GM18909 (cell line): ENCODE measurements around the gene CHRNA10.

Source experiments
- ATAC-seq: cut with Tn5 transposase; IDR thresholded peaks from one replicate; pipeline ENCODE4 v1.9.1; 2021; ENCODE audit warnings: mild to moderate bottlenecking; ENCODE audit not compliant: unreplicated experiment, poor library complexity

The CHRNA10 gene, protein sequence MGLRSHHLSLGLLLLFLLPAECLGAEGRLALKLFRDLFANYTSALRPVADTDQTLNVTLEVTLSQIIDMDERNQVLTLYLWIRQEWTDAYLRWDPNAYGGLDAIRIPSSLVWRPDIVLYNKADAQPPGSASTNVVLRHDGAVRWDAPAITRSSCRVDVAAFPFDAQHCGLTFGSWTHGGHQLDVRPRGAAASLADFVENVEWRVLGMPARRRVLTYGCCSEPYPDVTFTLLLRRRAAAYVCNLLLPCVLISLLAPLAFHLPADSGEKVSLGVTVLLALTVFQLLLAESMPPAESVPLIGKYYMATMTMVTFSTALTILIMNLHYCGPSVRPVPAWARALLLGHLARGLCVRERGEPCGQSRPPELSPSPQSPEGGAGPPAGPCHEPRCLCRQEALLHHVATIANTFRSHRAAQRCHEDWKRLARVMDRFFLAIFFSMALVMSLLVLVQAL

DNA sequence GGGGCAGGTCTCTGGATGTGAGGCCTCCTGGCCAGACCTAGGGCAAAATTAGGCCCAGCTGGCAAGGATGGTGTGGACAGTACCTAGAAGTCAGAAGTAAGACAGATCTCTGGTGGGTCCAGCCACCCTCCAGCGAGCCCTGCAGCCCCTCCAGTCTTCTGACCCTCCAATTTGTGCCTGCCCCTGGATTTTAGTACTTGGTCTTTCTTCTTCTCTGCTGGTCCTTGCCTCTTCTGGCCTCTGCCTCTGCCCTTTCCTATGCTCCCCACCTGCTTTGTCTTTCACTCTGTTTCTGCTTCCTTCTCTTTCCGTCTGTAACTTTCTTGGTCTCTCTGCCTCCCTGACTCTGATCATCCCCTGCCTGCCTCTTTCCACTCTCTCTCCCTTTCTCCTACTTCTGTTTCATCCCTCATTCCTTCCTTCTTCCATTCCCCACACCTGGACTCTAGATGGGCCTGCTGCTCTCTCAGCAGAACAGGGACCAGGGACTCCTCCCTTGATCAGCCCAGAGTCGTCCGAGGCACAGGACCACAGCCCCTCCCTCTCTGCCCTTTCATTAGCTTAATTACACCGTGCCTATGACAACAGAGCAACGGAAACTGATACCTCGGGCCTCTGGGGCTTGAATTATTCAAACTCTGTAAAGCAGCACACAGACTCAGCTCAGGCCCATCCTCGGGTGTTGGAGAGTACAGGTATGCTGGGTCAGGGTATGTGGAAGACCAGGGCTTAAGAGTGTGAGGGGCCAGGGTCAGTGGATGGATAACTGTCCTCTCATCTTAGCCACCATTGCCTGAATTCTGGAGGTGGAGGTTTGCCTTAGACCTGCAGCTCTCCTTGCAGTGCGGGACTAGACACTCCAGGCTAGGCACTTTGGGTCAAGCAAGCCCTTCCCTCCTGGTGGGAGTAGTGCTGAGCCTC lies at the start of gene CHRNA10:
TSS of gene CHRNA10 (minus strand) at position 51 of the 921 bp plus-strand sequence. CDS start 72 bp downstream, outside the sequence.
- no peak for ATAC-seq

DNA sequence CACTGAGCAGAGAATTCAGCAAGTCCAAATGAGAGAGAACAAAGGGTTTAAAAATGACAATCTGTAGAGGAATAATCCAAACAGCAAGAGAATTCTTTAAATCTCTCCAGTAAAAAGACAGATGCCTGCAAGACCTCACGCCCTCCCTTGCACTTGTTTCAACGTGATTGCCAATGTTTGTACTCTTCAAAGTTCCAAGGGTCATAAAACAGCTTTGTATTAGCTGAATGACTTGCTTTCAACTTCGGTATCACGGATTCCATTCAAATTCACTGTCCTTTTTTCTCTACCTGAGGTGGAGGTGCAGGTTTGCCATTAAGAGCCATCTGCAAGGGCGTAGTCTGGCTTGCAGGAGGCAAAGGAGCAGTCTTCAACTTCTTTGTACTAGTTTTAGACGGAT lies 41.1 kb upstream of the CHRNA10 start:
- ATAC-seq: no peak

DNA sequence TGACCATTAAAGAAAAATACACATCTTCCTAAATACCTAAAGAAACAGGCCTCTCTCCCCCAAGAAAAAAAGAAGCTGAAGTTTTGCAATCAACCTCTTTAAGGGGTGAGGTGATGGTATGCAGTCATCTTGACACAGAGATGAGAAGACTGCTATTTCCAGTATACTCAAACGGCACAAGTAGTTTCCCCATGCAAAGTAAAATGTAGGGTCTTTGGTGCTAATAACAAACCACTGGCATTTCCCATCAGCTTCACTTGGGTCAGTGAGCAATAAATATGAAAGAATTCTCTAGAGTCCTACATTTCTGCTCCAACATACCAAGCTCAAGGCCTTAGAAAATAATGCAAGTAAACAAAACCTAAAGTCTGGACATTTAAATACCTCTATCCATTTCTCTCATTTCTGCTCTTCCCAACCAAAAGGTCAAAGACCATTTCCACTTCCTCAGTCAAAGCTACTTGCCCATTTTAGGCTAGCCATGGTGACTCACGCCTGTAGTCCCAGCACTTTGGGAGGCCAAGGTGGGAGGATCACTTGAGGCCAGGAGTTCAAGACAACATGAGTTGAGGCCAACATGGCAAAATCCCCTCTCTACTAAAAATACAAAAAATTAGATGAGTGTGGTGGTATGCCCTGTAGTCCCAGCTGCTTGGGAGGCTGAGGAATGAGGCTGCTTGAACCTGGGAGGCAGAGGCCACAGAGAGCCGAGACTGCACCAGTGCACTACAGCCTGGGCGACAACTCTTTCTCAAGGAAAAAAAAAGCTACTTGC lies 39.5 kb upstream of the CHRNA10 start:
- no peak for ATAC-seq

DNA sequence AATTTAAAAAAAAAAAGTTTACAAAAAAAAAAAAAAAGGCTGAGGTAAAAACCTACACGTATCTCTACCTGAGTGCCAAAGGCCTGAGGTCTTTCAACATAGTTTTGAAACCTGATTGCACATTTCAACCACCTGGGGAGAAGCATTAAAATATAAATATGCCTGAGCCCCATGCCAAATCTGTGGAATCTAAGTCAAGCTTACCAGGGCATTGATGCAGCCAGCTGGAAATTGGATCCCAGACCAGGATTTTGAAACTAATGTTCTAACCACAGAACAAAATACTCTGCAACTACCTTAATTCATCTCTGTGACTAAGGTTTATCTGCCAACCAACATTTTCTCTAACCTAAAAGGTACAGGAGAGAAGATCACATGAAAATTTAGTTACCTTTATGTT lies 38.8 kb upstream of the CHRNA10 start:
- no peak for ATAC-seq

DNA sequence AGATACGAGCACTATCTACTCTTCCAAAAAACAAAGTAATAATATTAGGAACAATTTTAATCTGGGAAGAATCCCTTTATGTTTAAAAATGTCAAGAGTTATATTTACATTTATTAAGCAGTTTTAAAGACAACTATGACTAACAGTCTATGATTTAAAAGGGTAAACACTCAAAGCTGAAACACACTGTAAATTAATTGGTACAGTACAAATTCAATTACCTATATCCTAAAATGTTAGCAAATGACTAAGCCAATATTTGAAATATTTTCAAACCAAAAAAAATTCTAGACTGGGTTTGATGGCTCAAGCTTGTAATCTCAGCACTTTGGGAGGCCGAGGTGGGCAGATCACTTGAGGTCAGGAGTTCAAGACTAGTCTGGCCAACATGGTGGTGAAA lies 36.0 kb upstream of the CHRNA10 start:
- ATAC-seq: no peak

DNA sequence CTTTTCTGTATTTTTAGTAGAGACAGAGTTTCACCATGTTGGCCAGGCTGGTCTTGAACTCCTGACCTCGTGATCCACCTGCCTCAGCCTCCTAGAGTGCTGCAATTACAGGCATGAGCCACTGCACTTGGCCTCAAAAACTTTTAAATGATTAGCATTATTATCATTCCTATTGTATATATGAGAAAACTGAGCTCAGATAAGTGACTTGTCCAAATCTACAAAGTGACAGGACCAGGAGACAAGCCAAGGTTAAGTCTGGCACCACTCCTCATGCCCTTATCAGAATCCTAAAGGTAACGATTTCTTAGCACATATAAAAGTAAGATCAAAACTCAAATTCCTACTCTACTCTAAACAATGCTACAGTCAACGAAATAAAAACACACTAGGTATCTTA lies 32.2 kb upstream of the CHRNA10 start:
- ATAC-seq: no peak

DNA sequence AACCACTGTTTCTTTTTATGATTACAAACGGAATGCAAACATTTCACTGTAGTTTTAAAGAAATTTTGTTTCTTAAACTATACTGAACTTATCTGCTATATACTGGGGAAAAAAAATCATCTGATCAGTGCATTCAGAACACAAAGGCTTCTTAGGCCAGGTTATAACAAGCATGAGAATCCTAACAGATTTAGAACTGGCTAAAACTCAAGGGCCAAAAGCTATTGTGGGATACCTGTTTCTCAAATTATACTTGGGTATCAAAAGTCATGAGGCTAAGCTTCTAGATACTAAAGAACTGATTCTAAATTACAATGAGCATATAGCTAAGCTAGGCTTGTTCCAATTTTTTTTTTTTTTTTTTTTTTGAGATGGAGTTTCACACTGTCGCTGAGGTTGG lies 29.7 kb upstream of the CHRNA10 start:
- no peak for ATAC-seq

DNA sequence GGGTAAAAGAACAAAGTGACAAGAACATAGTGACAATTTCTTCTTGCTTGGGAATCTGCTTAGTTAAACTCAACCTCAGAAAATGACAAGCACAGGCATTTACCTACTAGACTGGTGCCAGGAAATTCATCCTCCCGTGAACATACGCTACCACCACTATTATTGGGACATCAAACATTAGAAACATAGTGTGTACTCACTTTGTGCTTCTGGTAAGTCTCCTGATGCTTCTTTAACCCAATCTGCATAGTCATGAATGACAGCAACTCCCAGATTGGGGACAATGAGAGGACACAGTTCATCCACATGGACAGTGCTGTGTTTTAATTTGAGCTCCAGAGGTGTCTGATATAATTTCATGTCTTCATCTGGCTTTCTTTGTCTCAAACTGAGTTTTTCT lies 29.2 kb upstream of the CHRNA10 start:
- no peak for ATAC-seq

DNA sequence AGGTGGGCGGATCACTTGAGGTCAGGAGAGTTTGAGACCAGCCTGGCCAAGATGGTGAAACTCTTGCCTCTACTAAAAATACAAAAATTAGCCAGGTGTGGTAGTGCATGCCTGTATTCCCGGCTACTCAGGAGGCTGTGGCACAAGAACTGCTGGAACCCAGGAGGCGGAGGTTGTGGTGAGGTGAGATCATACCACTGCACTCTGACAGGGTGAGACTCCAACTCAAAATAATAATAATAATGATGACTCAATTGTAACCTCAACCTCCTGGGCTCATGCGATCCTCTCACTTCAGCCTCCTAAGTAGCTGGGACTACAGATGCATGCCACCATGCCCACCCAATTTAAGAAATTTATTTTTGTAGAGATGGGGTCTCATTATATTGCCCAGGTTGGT lies 15.6 kb upstream of the CHRNA10 start:
- no peak for ATAC-seq

DNA sequence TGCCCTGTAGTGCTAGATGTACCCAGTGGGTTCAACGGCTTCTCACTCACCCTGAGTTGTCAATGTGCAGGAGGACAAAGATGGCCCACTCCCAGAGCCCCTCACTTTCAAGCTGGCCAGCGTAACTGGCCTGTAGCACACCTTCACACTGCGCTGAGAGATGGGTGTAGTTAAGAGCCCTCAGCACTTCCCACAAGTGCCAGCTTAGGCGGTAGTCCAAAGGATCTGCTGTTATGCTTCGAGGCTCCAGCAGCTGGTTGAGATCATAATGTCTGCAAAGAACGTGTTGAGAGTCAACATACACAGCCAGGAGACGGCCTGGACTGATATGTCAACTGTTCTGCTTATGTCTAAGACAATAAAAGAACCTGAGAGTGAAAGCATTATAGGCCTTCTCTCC lies 14.7 kb upstream of the CHRNA10 start:
- no peak for ATAC-seq

DNA sequence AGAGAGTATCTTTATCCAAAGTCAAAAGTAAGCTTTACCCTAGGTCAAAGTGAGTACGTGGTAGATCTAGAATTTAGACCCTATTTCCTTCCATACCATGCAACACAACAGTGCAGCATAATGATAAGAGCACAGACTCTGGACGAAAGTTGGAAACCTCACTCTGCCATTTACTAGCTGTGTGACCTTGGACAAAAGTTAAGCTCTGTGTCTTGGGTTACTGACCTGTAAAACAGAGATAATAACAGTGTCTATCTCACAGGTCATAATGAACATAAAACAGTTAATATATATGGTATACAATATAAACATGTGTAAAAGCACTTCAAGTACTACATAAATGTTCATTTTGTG lies 13.6 kb upstream of the CHRNA10 start:
- no peak for ATAC-seq

DNA sequence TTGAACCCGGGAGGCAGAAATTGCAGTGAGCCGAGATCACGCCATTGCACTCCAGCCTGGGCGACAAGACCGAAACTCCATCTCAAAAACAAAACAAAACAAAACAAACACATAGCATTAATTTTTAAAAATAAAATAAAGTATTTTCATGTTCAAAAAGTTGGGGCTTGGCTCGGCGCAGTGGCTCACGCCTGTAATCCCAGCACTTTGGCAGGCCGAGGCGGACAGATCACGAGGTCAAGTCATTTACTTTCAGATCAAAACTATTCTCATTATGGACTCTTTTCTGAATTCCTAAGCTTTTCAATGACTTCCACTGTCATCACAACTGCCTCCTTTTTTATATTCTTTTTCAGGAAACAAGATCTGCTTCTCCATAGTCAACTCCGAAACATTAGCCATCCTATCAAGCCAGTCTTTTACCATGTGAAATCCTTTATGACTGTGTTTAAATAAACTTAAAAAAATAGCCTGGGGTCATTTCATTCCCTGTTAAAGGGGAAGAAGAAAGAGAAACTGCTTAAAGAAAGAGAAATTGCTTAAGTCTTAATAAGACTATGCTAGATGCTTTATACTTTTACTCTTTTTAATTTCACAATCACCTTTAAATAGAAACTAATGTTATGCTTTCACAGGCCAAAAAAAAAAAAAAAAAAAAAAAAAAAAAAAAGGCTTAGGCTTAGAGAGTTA lies 13.1 kb upstream of the CHRNA10 start:
- no peak for ATAC-seq

DNA sequence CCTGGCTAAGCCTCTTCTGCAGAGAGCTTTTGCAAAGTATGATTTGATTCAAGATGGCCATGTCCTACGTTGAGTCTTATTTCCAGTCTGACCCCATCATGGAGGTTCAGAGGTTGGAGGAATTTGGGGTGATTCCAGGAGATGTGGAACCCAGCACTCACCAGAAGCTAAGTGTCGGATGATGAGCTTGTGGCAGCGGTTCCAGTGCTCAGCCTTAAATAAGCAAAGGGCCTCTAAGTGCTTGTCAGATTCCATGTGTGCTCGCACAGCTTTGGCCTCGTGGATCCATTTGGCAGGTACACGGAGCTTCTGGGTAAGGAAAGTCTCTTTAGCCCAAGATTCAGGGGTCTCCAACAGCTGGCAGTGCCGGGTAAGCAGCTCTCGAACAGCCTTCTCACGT lies 11.9 kb upstream of the CHRNA10 start:
- no peak for ATAC-seq

DNA sequence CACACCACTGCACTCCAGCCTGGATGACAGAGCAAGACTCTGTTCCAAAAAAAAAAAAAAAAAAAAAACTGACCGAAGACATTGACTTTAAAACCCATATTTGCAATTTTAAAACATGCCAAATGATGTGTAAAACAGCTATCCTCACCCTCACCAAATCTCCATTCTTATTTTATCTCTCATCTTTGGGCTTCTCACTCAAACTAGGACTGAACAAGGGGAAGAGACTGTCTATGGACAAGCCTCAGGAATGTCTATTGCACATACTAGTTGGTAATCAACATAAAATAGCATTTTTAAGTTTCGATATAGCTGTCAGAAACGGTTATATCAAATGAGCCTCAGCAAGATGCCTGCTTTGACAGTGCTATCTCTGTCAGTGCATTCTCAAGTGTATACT lies 7.9 kb upstream of the CHRNA10 start:
- no peak for ATAC-seq

DNA sequence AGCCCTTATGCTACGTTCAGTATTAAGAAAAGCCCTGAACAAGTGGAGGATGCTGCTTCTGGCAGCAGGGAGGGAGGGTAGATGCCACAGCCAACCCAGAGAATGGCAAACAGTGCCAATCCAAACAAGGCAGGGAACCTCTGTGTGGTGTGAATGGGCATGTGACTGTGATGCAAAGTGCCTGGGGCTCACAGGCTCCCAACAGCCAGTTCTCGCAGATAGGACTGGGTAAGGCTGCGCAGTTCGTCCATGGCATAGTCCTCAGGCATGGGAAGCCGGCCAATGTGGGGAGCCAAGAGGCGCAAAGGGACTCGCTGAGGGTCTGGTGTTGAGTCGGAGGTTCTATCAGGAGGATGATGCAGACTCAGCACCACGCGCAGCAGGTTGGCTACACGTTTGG lies 4.8 kb upstream of the CHRNA10 start:
- no peak for ATAC-seq

DNA sequence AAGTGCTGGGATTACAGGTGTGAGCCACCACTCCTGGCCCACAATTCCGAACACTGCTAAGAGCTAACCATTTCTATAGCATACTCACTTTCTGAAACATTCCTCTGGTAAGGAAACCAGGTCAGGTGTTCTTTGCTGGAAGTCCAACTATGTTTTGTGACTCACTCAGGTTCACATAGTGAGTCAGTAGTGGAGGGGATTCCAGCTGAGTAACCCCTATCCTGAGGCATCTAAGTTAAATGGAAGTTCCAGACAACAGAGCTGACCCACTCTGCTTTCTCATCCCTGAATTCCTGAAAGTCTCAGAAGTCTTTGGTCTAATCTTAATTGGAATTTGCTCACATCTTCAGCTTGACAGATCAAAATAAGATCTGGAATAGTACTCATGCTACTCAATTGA lies 3.0 kb upstream of the CHRNA10 start:
- ATAC-seq: no peak

DNA sequence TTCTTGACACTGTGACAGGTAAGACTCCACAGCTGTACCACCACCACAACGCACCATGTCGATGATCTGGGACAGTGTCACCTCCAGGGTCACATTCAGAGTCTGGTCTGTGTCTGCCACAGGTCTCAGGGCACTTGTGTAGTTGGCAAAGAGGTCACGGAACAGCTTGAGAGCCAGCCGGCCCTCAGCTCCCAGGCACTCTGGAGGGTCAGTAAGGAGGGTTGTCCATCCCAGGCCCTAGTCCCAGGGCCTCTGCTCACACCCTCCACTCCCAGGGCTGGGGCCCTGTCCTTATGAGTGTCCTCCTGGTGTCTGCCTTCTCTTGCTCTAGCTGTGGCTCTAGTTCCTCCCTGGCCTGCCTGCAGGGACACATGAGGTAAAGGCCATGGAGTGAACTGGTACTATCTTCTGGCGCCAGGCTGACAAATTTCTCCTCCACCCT lies 1.4 kb downstream of the CHRNA10 start:
- ATAC-seq: no peak

DNA sequence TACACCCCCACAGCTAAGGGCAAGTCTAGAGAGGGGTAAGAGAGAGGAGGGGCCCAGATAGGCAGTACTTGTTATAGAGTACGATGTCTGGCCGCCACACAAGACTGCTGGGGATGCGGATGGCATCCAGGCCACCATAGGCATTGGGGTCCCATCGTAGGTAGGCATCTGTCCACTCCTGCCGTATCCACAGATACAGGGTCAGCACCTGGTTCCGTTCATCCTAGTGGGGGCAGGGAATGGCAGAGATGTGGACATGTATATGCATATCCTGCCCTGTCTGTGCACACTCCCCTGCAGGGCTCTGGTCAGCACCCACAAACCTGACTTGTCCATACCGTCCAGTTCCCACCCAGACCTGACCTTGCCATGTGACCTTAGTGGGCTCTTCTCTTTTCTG lies 2.1 kb downstream of the CHRNA10 start:
- ATAC-seq: no peak

DNA sequence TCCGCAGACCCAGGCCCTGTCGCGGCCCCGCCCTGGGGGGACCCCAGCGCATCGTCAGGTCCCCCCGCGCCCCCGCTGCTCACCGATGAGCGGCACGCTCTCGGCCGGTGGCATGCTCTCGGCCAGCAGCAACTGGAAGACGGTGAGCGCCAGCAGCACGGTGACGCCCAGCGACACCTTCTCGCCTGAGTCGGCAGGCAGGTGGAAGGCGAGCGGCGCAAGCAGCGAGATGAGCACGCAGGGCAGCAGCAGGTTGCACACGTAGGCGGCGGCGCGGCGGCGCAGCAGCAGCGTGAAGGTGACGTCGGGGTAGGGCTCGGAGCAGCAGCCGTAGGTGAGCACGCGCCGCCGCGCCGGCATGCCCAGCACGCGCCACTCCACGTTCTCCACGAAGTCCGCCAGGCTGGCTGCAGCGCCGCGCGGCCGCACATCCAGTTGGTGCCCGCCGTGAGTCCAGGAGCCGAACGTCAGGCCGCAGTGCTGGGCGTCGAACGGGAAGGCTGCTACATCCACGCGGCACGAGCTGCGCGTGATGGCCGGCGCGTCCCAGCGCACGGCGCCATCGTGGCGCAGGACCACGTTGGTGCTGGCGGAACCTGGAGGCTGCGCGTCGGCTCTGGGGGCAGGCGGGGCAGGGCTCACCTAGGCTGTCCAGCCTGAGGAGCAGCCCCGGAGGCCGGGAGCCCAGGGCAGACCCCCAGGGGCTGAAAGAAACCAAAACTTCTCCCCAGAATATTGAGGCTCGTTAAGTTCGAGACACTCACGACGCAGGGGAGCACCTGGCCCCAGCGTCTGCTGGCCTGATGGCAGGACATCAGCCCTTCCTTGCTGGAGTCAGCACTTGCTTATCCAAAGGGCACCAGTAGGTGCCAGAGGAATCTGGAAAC lies 3.8 kb downstream of the CHRNA10 start:
- no peak for ATAC-seq
